Fibroblast of peridontal ligament (primary cell): ENCODE measurements around the gene PCAT6.
"Not testable (repeated sequence)": the region's sequence is repeated elsewhere in the genome, so short reads cannot be mapped to it uniquely, and the experiment has no call there.

Source experiments
- DNase-seq: peaks from one replicate; pipeline ENCODE4 v3.0.0-alpha.2; 2010; ENCODE audit errors: extremely low read depth

Gene PCAT6

DNA sequence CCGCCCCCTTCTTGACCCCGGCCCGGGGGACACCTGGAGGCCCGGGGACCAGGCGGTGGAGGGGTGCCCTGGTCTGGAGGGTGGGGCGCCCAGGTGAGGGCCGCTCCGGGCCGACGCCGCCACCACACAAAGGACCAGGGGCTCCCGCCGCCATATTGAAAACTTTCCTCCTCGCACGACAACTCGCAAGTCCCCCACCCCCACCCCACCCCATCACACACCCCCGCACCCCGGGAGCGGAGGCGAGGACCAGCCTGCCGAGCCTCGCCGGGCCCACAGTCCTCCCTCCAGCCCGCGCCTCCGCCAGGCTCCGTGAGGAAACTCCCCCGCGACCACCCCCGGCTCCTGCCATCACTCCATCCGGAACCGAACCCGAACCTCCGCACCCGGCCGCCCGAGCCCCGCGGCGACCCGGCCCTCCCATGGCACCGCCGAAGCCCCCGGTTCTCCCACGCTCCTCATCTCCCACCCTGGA is 3.3 kb upstream of the PCAT6 start:
- no peak for DNase-seq

GRCh38 chr1:202807926-202808757 is 2.6 kb upstream of the PCAT6 start, which contains the start of gene KDM5B:
Gene KDM5B (minus strand): TSS chr1:202808421. CDS start chr1:202808305, 116 bp downstream.
- peak; percentile 68 for DNase-seq

- DNase-seq = no peak
Observed at GRCh38 chr1:202809597-202810159, 1.1 kb upstream of the PCAT6 start.

- DNase-seq = no peak
Observed at GRCh38 chr1:202810193-202810614, 550 bp upstream of the PCAT6 start.

- no peak for DNase-seq
Observed at GRCh38 chr1:202811296-202812175, 782 bp downstream of the PCAT6 start.

- DNase-seq = no peak
Observed at GRCh38 chr1:202812176-202813026, 1.6 kb downstream of the PCAT6 start.

DNA sequence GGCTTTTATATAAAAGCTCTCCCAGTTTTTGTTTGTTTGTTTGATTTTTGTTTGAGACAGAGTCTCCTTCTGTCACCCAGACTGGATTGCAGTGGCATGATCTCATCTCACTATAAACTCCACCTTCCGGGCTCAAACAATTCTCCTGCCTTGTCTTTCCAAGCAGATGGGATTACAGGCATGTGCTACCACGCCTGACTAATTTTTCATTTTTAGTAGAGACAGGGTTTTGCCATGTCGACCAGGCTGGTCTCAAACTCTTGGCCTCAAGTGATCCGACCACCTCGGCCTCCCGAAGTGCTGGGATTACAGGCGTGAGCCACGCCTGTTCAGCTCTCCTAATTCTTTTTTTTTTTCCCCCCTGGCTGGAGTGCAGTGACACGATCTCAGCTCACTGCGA is 4.4 kb downstream of the PCAT6 start:
- DNase-seq = no peak

DNA sequence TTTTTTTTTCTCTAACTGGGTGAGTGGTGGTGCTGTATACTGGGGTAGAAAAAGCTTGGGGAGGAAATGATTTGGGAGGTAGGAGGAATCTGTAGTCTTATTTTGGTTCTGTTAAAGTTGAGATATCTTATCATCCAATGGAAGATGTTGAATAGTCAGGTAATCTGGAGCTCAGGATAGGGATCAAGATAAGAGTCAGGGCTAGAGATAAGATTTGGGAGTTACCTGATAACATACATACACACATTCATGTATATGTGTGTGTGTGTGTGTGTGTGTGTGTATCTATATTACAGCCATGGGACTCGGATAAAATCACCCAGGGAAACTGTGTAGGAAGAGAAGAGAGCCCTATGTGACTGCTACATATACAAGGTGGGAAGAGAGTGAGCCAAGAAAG is 8.1 kb downstream of the PCAT6 start:
- DNase-seq = no peak

- DNase-seq = peak; percentile 58
Observed at GRCh38 chr1:202821467-202821866, 10.7 kb downstream of the PCAT6 start.

- DNase-seq = no peak
Observed at GRCh38 chr1:202825748-202826147, 15.0 kb downstream of the PCAT6 start.

- DNase-seq = not testable (repeated sequence)
Observed at GRCh38 chr1:202829223-202829622, 18.5 kb downstream of the PCAT6 start.

- DNase-seq = no peak
Observed at GRCh38 chr1:202831906-202832305, 21.2 kb downstream of the PCAT6 start.

DNA sequence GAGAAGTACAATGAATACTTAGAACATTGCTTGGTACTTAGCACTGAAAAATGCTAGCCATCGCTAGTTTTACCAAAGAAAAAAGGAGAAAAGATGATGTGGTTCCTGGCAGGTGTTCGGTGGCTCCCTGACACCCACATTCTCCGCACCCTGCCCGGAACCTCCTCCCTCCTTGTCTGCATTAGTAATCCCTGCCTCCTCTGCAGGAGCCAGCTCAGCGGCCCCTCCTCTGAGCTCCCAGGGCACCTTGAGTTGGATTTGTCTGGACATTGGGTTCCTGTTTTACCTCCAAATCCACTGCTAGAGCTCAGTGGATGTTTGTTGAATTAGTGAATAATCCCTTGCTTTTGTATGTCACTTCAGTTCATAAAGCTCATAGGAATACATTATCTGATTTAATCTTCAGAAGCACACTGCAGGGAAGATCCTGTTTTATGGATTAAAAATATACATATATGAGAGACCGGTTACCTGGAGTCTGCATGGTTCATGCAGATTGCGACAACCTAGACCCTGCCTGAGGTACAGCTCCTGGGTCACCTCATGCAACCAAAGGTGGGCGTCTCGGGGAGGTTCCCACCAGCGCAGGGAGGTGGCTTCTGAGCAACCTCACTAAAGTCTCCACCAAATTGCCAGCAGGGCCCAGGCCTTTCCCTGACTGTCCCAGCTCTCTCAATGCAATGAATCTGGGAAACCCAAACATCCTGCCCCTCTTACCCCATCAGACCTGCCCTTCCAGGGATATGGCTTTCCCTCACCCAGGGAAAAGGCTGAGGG is 24.2 kb downstream of the PCAT6 start:
- no peak for DNase-seq

GRCh38 chr1:202835548-202836072 is 24.9 kb downstream of the PCAT6 start:
- DNase-seq = no peak

DNA sequence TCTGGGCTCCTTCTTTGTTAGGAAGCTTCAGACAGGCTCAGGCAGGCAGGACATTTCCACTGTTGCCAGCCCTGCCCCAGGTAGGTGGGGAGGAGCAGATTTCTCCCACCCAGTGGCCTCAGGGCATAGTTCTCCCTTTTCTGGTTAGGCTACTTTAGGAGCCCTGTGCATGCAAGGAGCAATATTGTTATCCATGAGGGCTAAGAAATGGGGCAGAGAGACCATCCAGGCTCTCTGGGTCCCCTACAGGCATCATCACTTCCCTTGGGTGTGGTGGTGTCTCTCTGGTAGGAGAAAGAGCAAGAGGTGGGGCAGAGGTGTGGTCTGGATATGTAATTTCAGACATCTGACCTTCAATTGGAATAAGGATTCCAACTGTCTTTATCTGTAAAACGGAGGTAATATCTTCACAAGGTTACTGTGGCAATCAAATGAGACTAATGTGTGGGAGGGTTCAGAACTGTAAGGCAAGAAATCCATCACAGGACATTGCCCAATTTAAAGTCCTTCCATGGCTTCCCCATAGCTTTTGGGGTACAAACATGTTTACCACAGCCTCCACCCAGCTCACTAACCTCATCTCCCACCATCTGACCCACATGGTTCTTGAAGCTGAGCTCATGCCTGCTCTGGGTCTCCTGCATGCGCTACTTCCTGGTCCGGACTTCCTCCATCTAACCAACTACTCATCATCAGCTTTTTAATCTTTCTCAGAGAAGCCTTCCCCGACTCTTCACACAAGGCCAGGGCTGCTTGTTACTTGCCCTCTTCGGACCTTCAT is 26.1 kb downstream of the PCAT6 start:
- DNase-seq = no peak

- DNase-seq = no peak
Observed at GRCh38 chr1:202837746-202838262, 27.1 kb downstream of the PCAT6 start.

DNA sequence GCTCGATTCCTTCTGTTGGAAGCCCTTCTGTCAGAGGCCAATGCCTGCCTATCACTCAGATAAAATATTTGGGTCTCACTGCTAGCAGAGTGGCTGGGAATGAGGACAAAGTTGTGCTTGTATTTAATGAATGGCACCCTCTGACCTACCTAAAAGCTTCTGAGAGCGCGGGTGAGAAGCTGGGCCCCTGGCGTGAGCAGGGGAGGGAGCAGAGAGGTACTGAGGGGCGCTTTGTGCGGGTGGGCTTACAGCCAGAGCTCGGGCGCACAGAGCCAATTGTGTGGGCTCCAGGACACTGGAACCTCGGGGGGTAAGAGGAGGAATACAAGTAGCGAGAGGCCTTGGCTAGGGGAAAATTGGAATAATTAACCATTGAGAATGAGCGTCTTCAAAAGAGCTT is 32.3 kb downstream of the PCAT6 start:
- no peak for DNase-seq

GRCh38 chr1:202844259-202844658 is 33.5 kb downstream of the PCAT6 start:
- DNase-seq = no peak

DNA sequence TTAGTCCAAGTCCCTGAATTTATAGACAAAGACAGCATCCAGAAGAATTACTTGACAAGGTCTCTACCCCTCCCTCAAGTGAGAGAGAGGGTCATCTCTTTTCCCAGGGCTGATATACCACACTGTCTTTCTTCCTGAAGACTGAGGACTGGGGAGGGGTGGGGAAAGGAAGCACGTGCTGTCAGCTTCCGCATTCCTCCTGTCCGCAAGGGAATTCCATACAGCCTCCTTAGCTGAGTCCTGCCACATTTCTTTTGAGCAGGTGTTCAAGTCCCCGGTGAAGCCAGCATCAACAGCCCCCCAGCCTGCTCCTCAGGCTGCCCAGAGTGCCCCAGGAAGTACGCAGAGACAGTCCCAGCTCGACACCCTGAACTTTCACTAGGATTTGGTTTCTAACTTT is 34.2 kb downstream of the PCAT6 start:
- DNase-seq = no peak
